Neural cell (in vitro differentiated cells): ENCODE data around the gene PPIC.

Source experiments
- CTCF ChIP-seq: fragments of 450-650 bp; IDR thresholded peaks from 2 replicates; pipeline ENCODE4 v1.5.1; 2014; ENCODE audit warnings: antibody characterized with exemption, mild to moderate bottlenecking, moderate library complexity; ENCODE audit not compliant: poor library complexity, severe bottlenecking
- EP300 ChIP-seq: fragments of 450-650 bp; conservative IDR thresholded peaks from 2 replicates; pipeline ENCODE4 v1.6.1; 2014; ENCODE audit warnings: antibody characterized with exemption, mild to moderate bottlenecking, moderate library complexity; ENCODE audit not compliant: poor library complexity, severe bottlenecking
- EZH2 ChIP-seq: fragments of 200-600, 300-800 bp; shearing (Covaris generic), sonication (generic); IDR thresholded peaks from 2 replicates; pipeline ENCODE4 v1.6.1; 2014; ENCODE audit warnings: antibody characterized with exemption, low read length, borderline replicate concordance, mild to moderate bottlenecking; ENCODE audit not compliant: insufficient read depth, poor library complexity, severe bottlenecking
- POLR2AphosphoS5 ChIP-seq: IDR thresholded peaks from 2 replicates; pipeline ENCODE4 v1.6.1; 2012
- RAD21 ChIP-seq: fragments of 450-650 bp; conservative IDR thresholded peaks from 2 replicates; pipeline ENCODE4 v1.6.1; 2014; ENCODE audit warnings: antibody characterized with exemption, mild to moderate bottlenecking, moderate library complexity
- TF ChIP-seq, protein P1 (sequence below): IDR thresholded peaks from 2 replicates; pipeline ENCODE4 v1.6.1; 2012; ENCODE audit warnings: borderline replicate concordance

- TF ChIP-seq CTCF (no peak), POLR2AphosphoS5 (no peak), EZH2 (no peak), EP300 (no peak), RAD21 (no peak)
- TF ChIP-seq, protein P1, sequence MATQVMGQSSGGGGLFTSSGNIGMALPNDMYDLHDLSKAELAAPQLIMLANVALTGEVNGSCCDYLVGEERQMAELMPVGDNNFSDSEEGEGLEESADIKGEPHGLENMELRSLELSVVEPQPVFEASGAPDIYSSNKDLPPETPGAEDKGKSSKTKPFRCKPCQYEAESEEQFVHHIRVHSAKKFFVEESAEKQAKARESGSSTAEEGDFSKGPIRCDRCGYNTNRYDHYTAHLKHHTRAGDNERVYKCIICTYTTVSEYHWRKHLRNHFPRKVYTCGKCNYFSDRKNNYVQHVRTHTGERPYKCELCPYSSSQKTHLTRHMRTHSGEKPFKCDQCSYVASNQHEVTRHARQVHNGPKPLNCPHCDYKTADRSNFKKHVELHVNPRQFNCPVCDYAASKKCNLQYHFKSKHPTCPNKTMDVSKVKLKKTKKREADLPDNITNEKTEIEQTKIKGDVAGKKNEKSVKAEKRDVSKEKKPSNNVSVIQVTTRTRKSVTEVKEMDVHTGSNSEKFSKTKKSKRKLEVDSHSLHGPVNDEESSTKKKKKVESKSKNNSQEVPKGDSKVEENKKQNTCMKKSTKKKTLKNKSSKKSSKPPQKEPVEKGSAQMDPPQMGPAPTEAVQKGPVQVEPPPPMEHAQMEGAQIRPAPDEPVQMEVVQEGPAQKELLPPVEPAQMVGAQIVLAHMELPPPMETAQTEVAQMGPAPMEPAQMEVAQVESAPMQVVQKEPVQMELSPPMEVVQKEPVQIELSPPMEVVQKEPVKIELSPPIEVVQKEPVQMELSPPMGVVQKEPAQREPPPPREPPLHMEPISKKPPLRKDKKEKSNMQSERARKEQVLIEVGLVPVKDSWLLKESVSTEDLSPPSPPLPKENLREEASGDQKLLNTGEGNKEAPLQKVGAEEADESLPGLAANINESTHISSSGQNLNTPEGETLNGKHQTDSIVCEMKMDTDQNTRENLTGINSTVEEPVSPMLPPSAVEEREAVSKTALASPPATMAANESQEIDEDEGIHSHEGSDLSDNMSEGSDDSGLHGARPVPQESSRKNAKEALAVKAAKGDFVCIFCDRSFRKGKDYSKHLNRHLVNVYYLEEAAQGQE: no peak
These were observed 49.2 kb upstream of the PPIC start for GRCh38 chr5:123085638-123086286.
